HCT116 (cell line): ENCODE data around the gene SNX25. TPM values are rescaled to one million over a fixed set of nuclear protein-coding genes. Genes with fewer than 3 reads are reported as not detected.

Experiments
- ATAC-seq: fragments of 200-7000 bp; cut with Tn5 transposase; 2 replicates; pipeline ENCODE4 v1.9.1; 2020; ENCODE audit warnings: mild to moderate bottlenecking, moderate library complexity
- BruUV-seq: library from RNA; stranded (reverse); fragments of 400-500 nt; replicated peaks from 2 replicates; lab custom pipeline; 2021; lab: Mats Ljungman, UMichigan
- CTCF ChIA-PET: fragments of 300-600 bp; sonication (Branson Sonifier 250); formaldehyde crosslinking; loops from one replicate; lab custom pipeline; 2021; ENCODE audit warnings: antibody characterized with exemption; lab: Charles Lee
- POLR2A ChIA-PET: fragments of 300-600, 350-600 bp; sonication (Branson Sonifier 250); formaldehyde crosslinking; loops from one replicate; lab custom pipeline; 2021; ENCODE audit warnings: antibody characterized with exemption; lab: Charles Lee
- RAD21 ChIA-PET, 2 experiments: fragments of 300-600 bp; sonication (Branson Sonifier 250); formaldehyde crosslinking; loops; one replicate each; lab custom pipeline; 2023; ENCODE audit warnings: low total read pairs in 2 of 2; ENCODE audit not compliant: uncharacterized antibody in 2 of 2, unreplicated experiment in 2 of 2, low non-redundant PET in 1 of 2; lab: Charles Lee
- DNase-seq: peaks from one replicate; pipeline ENCODE4 v3.0.0-alpha.2; 2010; ENCODE audit warnings: low read depth, low spot score
- H2AFZ ChIP-seq: fragments of 200-600 bp; shearing (Covaris generic), sonication (generic); 2 replicates; pipeline ENCODE4 v1.6.1; 2017; ENCODE audit warnings: low read depth, mixed run types, mixed read lengths, antibody characterized with exemption, low read length; ENCODE audit not compliant: poor library complexity, severe bottlenecking
- H3K27ac ChIP-seq: 2 replicates; pipeline ENCODE4 v1.5.1; 2012; ENCODE audit warnings: low read depth, low read length
- H3K27me3 ChIP-seq: fragments of 200-600 bp; sonication (generic); 2 replicates; pipeline ENCODE4 v1.6.1; 2016; ENCODE audit warnings: mixed run types, low read length, mixed read lengths; ENCODE audit not compliant: insufficient read depth
- H3K36me3 ChIP-seq, 2 experiments: fragments of 200-500 bp in 1 of 2; fragments of 200-600 bp in 1 of 2; sonication (Bioruptor generic) in 1 of 2; sonication (generic) in 1 of 2; 2 replicates each; pipeline versions ENCODE4 v1.5.1 to v1.6.1; 2014 to 2016; ENCODE audit warnings: low read length in 2 of 2, inconsistent platforms in 1 of 2, mixed read lengths in 1 of 2, mixed run types in 1 of 2; ENCODE audit not compliant: insufficient read depth in 2 of 2, control insufficient read depth in 1 of 2
- H3K4me1 ChIP-seq, 2 experiments: fragments of 200-600 bp in 1 of 2; sonication (generic) in 1 of 2; 2 replicates each; pipeline versions ENCODE4 v1.5.1 to v1.6.1; 2012 to 2017; ENCODE audit warnings: low read length in 2 of 2, inconsistent platforms in 1 of 2, mild to moderate bottlenecking in 1 of 2, mixed read lengths in 1 of 2, mixed run types in 1 of 2, moderate library complexity in 1 of 2; ENCODE audit not compliant: insufficient read depth in 2 of 2, control insufficient read depth in 1 of 2
- H3K4me2 ChIP-seq: fragments of 200-600 bp; sonication (generic); 2 replicates; pipeline ENCODE4 v1.6.1; 2017; ENCODE audit warnings: mixed run types, low read length, mixed read lengths
- H3K4me3 ChIP-seq, 2 experiments: fragments of 200-600 bp in 1 of 2; sonication (generic) in 1 of 2; replicated peaks in 1 of 2; 2 replicates each; pipeline ENCODE4 v1.5.1; 2011 to 2016; ENCODE audit warnings: low read length in 2 of 2, control low read depth in 1 of 2, low read depth in 1 of 2, mild to moderate bottlenecking in 1 of 2, mixed read lengths in 1 of 2, mixed run types in 1 of 2
- H3K79me2 ChIP-seq: fragments of 200-600 bp; sonication (generic); 2 replicates; pipeline ENCODE4 v1.6.1; 2017; ENCODE audit warnings: mild to moderate bottlenecking, mixed run types, low read length, moderate library complexity, mixed read lengths; ENCODE audit not compliant: insufficient read depth
- H3K9ac ChIP-seq: fragments of 200-600 bp; sonication (generic); 2 replicates; pipeline ENCODE4 v1.6.1; 2016; ENCODE audit warnings: low read length, mixed read lengths
- H3K9me2 ChIP-seq: fragments of 200-600 bp; sonication (generic), shearing (Covaris generic); 2 replicates; pipeline ENCODE4 v1.6.1; 2017; ENCODE audit warnings: mixed run types, mild to moderate bottlenecking, moderate library complexity; ENCODE audit not compliant: insufficient read depth
- H3K9me3 ChIP-seq, 2 experiments: fragments of 200-500 bp in 1 of 2; fragments of 200-600 bp in 1 of 2; sonication (Bioruptor generic) in 1 of 2; sonication (generic) in 1 of 2; 2 replicates each; pipeline ENCODE4 v1.6.1; 2014 to 2017; ENCODE audit warnings: low read length in 2 of 2, mixed read lengths in 2 of 2, inconsistent platforms in 1 of 2, low read depth in 1 of 2, mild to moderate bottlenecking in 1 of 2, mixed run types in 1 of 2, moderate library complexity in 1 of 2; ENCODE audit not compliant: control insufficient read depth in 1 of 2, insufficient read depth in 1 of 2
- H4K20me1 ChIP-seq: fragments of 200-600 bp; sonication (generic), shearing (Covaris generic); 2 replicates; pipeline ENCODE4 v1.6.1; 2017; ENCODE audit warnings: mixed run types, mild to moderate bottlenecking, moderate library complexity; ENCODE audit not compliant: insufficient read depth
- CTCF ChIP-seq, 3 experiments: fragments of 200-600 bp in 1 of 3; sonication (generic) in 1 of 3; IDR thresholded peaks in 2 of 3; conservative IDR thresholded peaks in 1 of 3; 2 replicates each; pipeline ENCODE4 v1.5.1; 2012 to 2017; ENCODE audit warnings: low read depth in 2 of 3, low read length in 2 of 3, antibody characterized with exemption in 1 of 3, borderline replicate concordance in 1 of 3, control low read depth in 1 of 3, mild to moderate bottlenecking in 1 of 3, mixed read lengths in 1 of 3, mixed run types in 1 of 3, moderate library complexity in 1 of 3; ENCODE audit not compliant: insufficient read depth in 1 of 3
- EZH2phosphoT487 ChIP-seq: fragments of 200-600 bp; IDR thresholded peaks from 2 replicates; pipeline ENCODE4 v1.6.1; 2018; ENCODE audit warnings: antibody characterized with exemption, borderline replicate concordance
- FOSL1 ChIP-seq: IDR thresholded peaks from 2 replicates; pipeline ENCODE4 v1.6.1; 2012; ENCODE audit warnings: low read depth
- JUND ChIP-seq: IDR thresholded peaks from 2 replicates; pipeline ENCODE4 v1.6.1; 2012
- POLR2A ChIP-seq: IDR thresholded peaks from 2 replicates; pipeline ENCODE4 v1.7.0; 2011; ENCODE audit warnings: borderline replicate concordance; ENCODE audit not compliant: insufficient read depth, insufficient read length; ENCODE audit errors: extremely low read depth
- POLR2AphosphoS5 ChIP-seq: IDR thresholded peaks from 2 replicates; pipeline ENCODE4 v1.6.1; 2011; ENCODE audit warnings: mild to moderate bottlenecking, low read depth, low read length, moderate library complexity
- RAD21 ChIP-seq: IDR thresholded peaks from 2 replicates; pipeline ENCODE4 v1.6.1; 2012; ENCODE audit warnings: low read depth, mild to moderate bottlenecking
- SP1 ChIP-seq: IDR thresholded peaks from 2 replicates; pipeline ENCODE4 v1.6.1; 2012; ENCODE audit warnings: low read depth
- YY1 ChIP-seq: IDR thresholded peaks from 2 replicates; pipeline ENCODE4 v1.6.1; 2011; ENCODE audit warnings: low read length, low read depth, moderate library complexity, mild to moderate bottlenecking; ENCODE audit not compliant: insufficient replicate concordance; ENCODE audit errors: extremely low read depth
- ZBTB33 ChIP-seq: IDR thresholded peaks from 2 replicates; pipeline ENCODE4 v1.6.1; 2011; ENCODE audit warnings: mild to moderate bottlenecking, low read length, moderate library complexity; ENCODE audit not compliant: insufficient replicate concordance; ENCODE audit errors: extremely low read depth
- intact Hi-C: fragments of 100-400 bp; cut with micrococcal nuclease; formaldehyde crosslinking; loops from 2 replicates; pipeline ENCODE4 v1.10.0; 2022
- total RNA-seq: library from RNA; stranded (reverse); gene quantifications from one replicate; pipeline ENCODE4 v1.2.1, GENCODE V29; 2021; ENCODE audit not compliant: unreplicated experiment

The SNX25 gene
- total RNA-seq, 1 experiment from 2014 or later = 20.9 TPM

- Histone ChIP-seq H3K4me2 (no peak overlapping the region), H3K27ac (no peak overlapping the region), H3K4me3 (no peak overlapping the region), H3K27me3 (no peaks in the 10 kb centered on the region)
- ATAC-seq = no peak
- BruUV-seq = no TSS peak
- TF ChIP-seq RAD21 = no peak
- TF ChIP-seq YY1 = no peak
- no peak for TF ChIP-seq EZH2phosphoT487
- TF ChIP-seq SP1 = no peak
- TF ChIP-seq CTCF (IDR thresholded peaks at IDR 0.05 in 2 of 3, conservative IDR thresholded peaks at IDR 0.05 in 1 of 3; ENCODE audit: borderline replicate concordance in 1 of 3, insufficient read depth in 1 of 3, low read depth in 2 of 3, low read length in 2 of 3) = no peak
- TF ChIP-seq, all 23 proteins: peak for 0
- Histone ChIP-seq H3K36me3 (peaks cover 0 to 3% of the 10 kb centered on the region in 2 experiments; a peak in 1 of 4 replicates), H3K9ac (no peak overlapping the region), H3K9me2 (no peaks in the 10 kb centered on the region), H3K79me2 (no peaks in the 10 kb centered on the region), H3K9me3 (no peaks in the 10 kb centered on the region), H2AFZ (no peak overlapping the region), H4K20me1 (no peaks in the 10 kb centered on the region), H3K4me1 (no peaks in the 10 kb centered on the region)
- intact Hi-C loops = no loop called here
- ChIA-PET POLR2A (no interaction called here), RAD21 (no interaction called here), CTCF (no interaction called here)
- DNase-seq = no peak
Observed at GRCh38 chr4:185272245-185272644, 62.8 kb downstream of the SNX25 start.

GRCh38 chr4:185275501-185275900 lies 66.1 kb downstream of the SNX25 start:
- no peak overlapping the region for H2AFZ ChIP-seq
- no peaks in the 10 kb centered on the region for H3K27me3 ChIP-seq
- intact Hi-C loops = no loop called here
- no peak for ATAC-seq
- H3K9ac ChIP-seq = no peak overlapping the region
- no peaks in the 10 kb centered on the region for H3K36me3 ChIP-seq
- H3K4me3 ChIP-seq = no peak overlapping the region
- H3K4me1 ChIP-seq = no peaks in the 10 kb centered on the region
- ChIA-PET CTCF (no interaction called here), POLR2A (no interaction called here), RAD21 (no interaction called here)
- no peak for DNase-seq
- no peak overlapping the region for H3K27ac ChIP-seq
- no peaks in the 10 kb centered on the region for H3K9me3 ChIP-seq
- no TSS peak for BruUV-seq
- no peaks in the 10 kb centered on the region for H3K9me2 ChIP-seq
- H3K4me2 ChIP-seq = no peak overlapping the region
- no peak for TF ChIP-seq JUND
- no peak for TF ChIP-seq ZBTB33
- no peak for TF ChIP-seq SP1
- TF ChIP-seq POLR2A = no peak
- no peak for TF ChIP-seq POLR2AphosphoS5
- TF ChIP-seq FOSL1 = no peak
- H3K79me2 ChIP-seq = no peaks in the 10 kb centered on the region
- no peaks in the 10 kb centered on the region for H4K20me1 ChIP-seq
